Suprapubic skin (tissue), 4 donors: ENCODE results near the gene DIAPH2. TPM values are rescaled to one million over a fixed set of nuclear protein-coding genes. Genes with fewer than 3 reads are reported as not detected.

Experiments
- DNase-seq, 2 donors: peaks; one replicate each; pipeline ENCODE4 v3.0.0-alpha.2; 2019; ENCODE audit warnings: low spot score in 2 of 2
- H3K27ac ChIP-seq: fragments of 200-600 bp; sonication (generic); one replicate; pipeline ENCODE4 v1.5.1; 2019
- H3K27me3 ChIP-seq: fragments of 200-600 bp; sonication (generic); one replicate; pipeline ENCODE4 v1.5.1; 2019
- H3K36me3 ChIP-seq: fragments of 200-600 bp; sonication (generic); one replicate; pipeline ENCODE4 v1.5.1; 2019
- H3K4me1 ChIP-seq: fragments of 200-600 bp; sonication (generic); one replicate; pipeline ENCODE4 v1.5.1; 2019
- H3K4me3 ChIP-seq: fragments of 200-600 bp; sonication (generic); one replicate; pipeline ENCODE4 v1.5.1; 2019; ENCODE audit warnings: mild to moderate bottlenecking
- H3K9me3 ChIP-seq: fragments of 200-600 bp; sonication (generic); one replicate; pipeline ENCODE4 v1.5.1; 2019
- CTCF ChIP-seq, 2 donors: fragments of 200-600 bp in 1 of 2; fragments of 450-650 bp in 1 of 2; sonication (generic) in 1 of 2; IDR thresholded peaks; one replicate each; pipeline ENCODE4 v1.5.1; 2016 to 2019; ENCODE audit warnings: antibody characterized with exemption in 2 of 2, mild to moderate bottlenecking in 1 of 2, moderate library complexity in 1 of 2
- EP300 ChIP-seq: sonication (generic); formaldehyde crosslinking; IDR thresholded peaks from one replicate; pipeline ENCODE4 v1.6.1; 2017; ENCODE audit warnings: antibody characterized with exemption
- POLR2A ChIP-seq, 2 donors: fragments of 450-650 bp; IDR thresholded peaks; one replicate each; pipeline ENCODE4 v1.6.1; 2017; ENCODE audit warnings: antibody characterized with exemption in 2 of 2, mild to moderate bottlenecking in 2 of 2, moderate library complexity in 2 of 2
- POLR2AphosphoS5 ChIP-seq, 3 donors: sonication (generic); formaldehyde crosslinking; IDR thresholded peaks; one replicate each; pipeline ENCODE4 v1.6.1; 2017; ENCODE audit warnings: antibody characterized with exemption in 3 of 3
- WGBS: methylation state at CpG from one replicate; pipeline ENCODE4 v1.1.5; 2018; 5-methylcytosine and 5-hydroxymethylcytosine counted together
- total RNA-seq, 4 donors: library from RNA; depleted of rRNA; stranded (reverse); fragments of >200 nt; gene quantifications; one replicate each; pipeline ENCODE4 v1.1.0, GENCODE V29; 2016

DIAPH2 gene
- total RNA-seq, 4 donors from 2014 or later, result 17.5 to 38.7 (median 18.6) TPM

- no peak overlapping the region for H3K27ac ChIP-seq
- DNase-seq, result no peak
- H3K4me3 ChIP-seq, result no peak overlapping the region
- WGBS, result 81% methylated on average over 5 of the region's 5 CpGs
- H3K27me3 ChIP-seq, result no peaks in the 10 kb centered on the region
- H3K4me1 ChIP-seq, result no peaks in the 10 kb centered on the region
- H3K9me3 ChIP-seq, result no peaks in the 10 kb centered on the region
- no peak for TF ChIP-seq CTCF (IDR thresholded peaks at IDR 0.05)
- no peak for TF ChIP-seq EP300
- TF ChIP-seq POLR2A (IDR thresholded peaks at IDR 0.05), result no peak
- no peak for TF ChIP-seq POLR2AphosphoS5 (IDR thresholded peaks at IDR 0.05)
- H3K36me3 ChIP-seq, result no peaks in the 10 kb centered on the region
These were observed 305.4 kb downstream of the DIAPH2 start for GRCh38 chrX:96989830-96990571.

GRCh38 chrX:96994093-96994492, 309.5 kb downstream of the DIAPH2 start:
- 74% methylated on average over 2 of the region's 2 CpGs for WGBS
- Histone ChIP-seq H3K9me3 (no peaks in the 10 kb centered on the region), H3K36me3 (no peaks in the 10 kb centered on the region), H3K4me1 (no peaks in the 10 kb centered on the region), H3K27ac (no peak overlapping the region), H3K27me3 (no peaks in the 10 kb centered on the region), H3K4me3 (no peak overlapping the region)
- TF ChIP-seq CTCF (IDR thresholded peaks at IDR 0.05) (no peak), EP300 (no peak), POLR2AphosphoS5 (IDR thresholded peaks at IDR 0.05) (no peak), POLR2A (IDR thresholded peaks at IDR 0.05) (no peak)
- DNase-seq, result no peak

GRCh38 chrX:96997196-96997595, 312.6 kb downstream of the DIAPH2 start:
- no peaks in the 10 kb centered on the region for H3K4me1 ChIP-seq
- H3K9me3 ChIP-seq, result no peaks in the 10 kb centered on the region
- TF ChIP-seq EP300 (no peak), POLR2A (IDR thresholded peaks at IDR 0.05) (no peak), POLR2AphosphoS5 (IDR thresholded peaks at IDR 0.05) (no peak), CTCF (IDR thresholded peaks at IDR 0.05) (no peak)
- no peak overlapping the region for H3K4me3 ChIP-seq
- no peak for DNase-seq
- no peaks in the 10 kb centered on the region for H3K36me3 ChIP-seq
- H3K27me3 ChIP-seq, result no peaks in the 10 kb centered on the region
- WGBS, result 84% methylated on average over 4 of the region's 4 CpGs
- no peak overlapping the region for H3K27ac ChIP-seq

GRCh38 chrX:97000682-97001368, 316.2 kb downstream of the DIAPH2 start:
- H3K4me3 ChIP-seq, result no peak overlapping the region
- H3K36me3 ChIP-seq, result no peaks in the 10 kb centered on the region
- H3K9me3 ChIP-seq, result no peaks in the 10 kb centered on the region
- H3K27me3 ChIP-seq, result no peaks in the 10 kb centered on the region
- no peaks in the 10 kb centered on the region for H3K4me1 ChIP-seq
- DNase-seq, result no peak
- no peak for TF ChIP-seq CTCF (IDR thresholded peaks at IDR 0.05)
- no peak for TF ChIP-seq EP300
- no peak for TF ChIP-seq POLR2A (IDR thresholded peaks at IDR 0.05)
- TF ChIP-seq POLR2AphosphoS5 (IDR thresholded peaks at IDR 0.05), result no peak
- H3K27ac ChIP-seq, result no peak overlapping the region

GRCh38 chrX:97006167-97006566, 321.5 kb downstream of the DIAPH2 start:
- WGBS, result 81% methylated on average over 3 of the region's 3 CpGs
- no peak for DNase-seq
- Histone ChIP-seq H3K27me3 (no peaks in the 10 kb centered on the region), H3K4me3 (no peak overlapping the region), H3K4me1 (no peaks in the 10 kb centered on the region), H3K9me3 (no peaks in the 10 kb centered on the region), H3K36me3 (no peaks in the 10 kb centered on the region), H3K27ac (no peak overlapping the region)
- no peak for TF ChIP-seq CTCF (IDR thresholded peaks at IDR 0.05)
- TF ChIP-seq POLR2A (IDR thresholded peaks at IDR 0.05), result no peak
- TF ChIP-seq POLR2AphosphoS5 (IDR thresholded peaks at IDR 0.05), result no peak
- TF ChIP-seq EP300, result no peak
